GM21529 (cell line): ENCODE measurements around the gene IQSEC1.

Experiments
- ATAC-seq: cut with Tn5 transposase; IDR thresholded peaks from one replicate; pipeline ENCODE4 v1.9.1; 2021; ENCODE audit not compliant: unreplicated experiment

Gene IQSEC1

DNA sequence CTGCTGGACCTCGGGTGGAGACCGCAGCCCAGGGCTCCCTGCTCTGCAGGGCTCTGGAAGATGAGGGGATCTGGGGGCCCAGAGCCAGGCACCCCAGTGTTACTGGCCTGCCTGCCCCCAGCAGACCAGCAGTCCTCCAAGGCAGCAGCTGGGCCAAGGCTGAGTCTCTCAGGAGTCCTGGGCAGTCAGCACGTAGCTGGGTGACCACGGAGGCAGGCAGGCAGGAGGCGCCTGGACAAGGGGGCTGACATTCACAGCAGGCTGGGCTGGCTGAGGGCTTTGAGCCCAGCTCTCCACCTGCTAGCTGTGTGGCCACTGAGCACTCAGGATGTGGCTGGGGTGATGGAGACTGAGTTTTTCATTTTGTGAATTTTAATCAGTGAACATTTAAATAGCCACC is 67.9 kb downstream of the IQSEC1 start:
- ATAC-seq, result no peak

- ATAC-seq, result no peak
These were observed 68.9 kb downstream of the IQSEC1 start for GRCh38 chr3:13004376-13004775.

GRCh38 chr3:13003608-13004007 is 69.6 kb downstream of the IQSEC1 start:
- no peak for ATAC-seq

DNA sequence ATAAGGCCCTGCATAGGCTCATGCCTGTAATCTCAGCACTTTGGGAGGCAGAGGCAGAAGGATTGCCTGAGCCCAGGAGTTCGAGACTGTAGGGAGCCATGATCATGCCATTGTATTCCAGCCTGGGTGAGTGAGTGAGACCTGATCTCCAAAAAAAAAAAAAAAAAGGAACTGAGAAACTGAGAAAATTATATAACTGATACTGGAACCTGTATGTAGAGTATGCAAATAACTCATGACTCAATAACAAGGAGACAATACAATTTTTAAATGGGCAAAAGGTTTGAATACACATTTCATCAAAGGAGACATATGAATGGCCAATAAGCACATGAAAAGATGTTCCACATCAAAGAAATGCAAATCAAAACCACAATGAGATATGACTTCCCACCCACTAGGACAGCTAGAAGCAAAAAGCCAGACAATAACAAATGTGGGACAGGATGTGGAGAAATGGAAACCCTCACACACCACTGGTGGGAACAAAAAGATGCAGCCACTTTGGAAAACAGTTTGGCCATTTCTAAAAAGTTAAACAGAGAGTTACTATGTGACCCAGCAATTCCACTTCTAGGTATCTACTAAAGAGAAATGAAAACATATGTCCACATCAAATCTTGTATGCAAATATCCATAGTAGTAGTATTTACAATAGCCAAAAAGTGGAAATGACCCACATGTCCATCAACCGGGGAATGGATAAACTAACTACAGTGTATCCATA is 70.7 kb downstream of the IQSEC1 start:
- peak; percentile 78 for ATAC-seq

DNA sequence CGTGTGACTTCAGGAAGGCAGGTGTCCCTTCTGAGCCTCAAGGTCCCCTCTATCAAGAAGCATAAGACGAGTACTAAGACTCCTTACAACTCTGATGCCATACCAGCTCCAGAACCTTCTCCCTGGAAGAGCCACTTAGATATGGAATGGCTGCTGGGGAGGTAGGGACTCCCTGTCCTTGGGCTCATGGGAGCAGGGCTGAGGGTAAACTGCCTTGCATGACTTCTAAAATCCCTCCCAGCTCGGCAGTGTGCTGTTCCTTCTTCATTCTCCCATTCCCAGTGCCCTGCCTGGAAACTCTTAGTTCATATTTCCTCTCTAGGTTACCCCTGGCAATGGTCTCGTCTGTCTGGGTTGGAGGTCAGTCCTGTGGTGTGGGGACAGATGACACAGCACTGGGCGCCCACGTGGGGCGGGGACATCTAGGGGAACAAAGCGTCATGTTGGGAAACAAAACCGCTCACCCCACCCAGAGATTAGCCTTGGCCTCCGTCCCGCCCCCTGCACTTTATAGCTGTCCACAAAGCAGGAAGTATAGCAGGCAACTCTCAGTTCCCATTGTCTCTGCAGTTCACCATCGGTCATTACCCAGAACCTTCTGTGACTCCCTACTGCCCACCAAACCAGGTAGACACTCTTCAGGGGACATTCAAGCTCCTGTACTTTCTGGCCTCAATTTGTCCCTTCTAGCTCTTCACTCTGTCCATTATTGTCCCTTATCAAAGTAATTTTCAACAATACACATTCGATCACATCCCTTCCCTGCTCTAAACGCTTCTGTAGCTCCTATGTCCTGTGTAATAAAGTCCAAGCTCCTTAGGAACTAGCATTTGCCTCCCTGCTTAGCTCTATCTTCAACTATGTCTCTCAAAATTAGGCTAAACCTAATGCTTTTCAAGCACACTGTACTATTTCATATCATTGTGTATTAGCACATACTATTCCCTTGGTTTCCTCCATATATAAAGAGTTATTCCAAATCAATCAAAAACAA is 73.8 kb downstream of the IQSEC1 start:
- peak; percentile 37 for ATAC-seq

- no peak for ATAC-seq
These were observed 74.6 kb downstream of the IQSEC1 start for GRCh38 chr3:12998648-12999047.

- ATAC-seq, result no peak
These were observed 75.8 kb downstream of the IQSEC1 start for GRCh38 chr3:12997387-12997786.

- ATAC-seq, result no peak
These were observed 77.1 kb downstream of the IQSEC1 start for GRCh38 chr3:12996181-12996506.

DNA sequence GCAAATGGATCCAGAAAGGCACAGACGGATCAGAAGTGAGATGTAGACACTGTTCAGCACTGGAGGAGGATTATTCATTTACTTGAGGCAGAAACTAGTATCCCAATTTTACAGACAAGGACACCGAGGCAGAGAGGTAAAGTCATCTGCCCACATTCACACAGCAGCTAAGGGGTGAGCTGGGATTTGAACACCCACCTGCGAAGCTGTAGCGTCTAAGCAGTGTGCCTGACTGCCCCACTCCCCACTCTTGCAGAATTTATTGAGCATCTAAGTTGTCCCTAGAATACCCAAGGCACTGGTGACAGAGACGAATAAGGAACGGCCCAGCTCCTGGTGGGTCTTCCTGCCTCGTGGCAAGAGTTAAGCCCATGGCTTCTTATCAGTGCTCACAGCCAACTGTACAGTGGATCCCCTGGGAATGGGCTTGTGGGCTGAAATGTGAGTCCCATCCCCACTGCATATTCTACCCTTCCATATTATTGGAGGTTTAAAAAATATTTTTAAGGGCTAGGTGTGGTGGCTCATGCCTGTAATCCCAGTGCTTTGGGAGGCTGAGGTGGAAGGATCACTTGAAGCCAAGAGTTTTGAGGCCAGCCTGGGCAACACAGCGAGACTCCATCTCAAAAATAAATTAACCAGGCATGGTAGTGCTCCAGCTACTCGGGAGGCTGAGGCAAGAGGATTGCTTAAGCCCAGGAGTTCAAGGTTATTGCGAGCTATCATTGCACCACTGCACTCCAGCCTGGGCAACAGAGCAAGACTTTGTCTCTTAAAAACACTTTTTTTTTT is 77.6 kb downstream of the IQSEC1 start:
- no peak for ATAC-seq

DNA sequence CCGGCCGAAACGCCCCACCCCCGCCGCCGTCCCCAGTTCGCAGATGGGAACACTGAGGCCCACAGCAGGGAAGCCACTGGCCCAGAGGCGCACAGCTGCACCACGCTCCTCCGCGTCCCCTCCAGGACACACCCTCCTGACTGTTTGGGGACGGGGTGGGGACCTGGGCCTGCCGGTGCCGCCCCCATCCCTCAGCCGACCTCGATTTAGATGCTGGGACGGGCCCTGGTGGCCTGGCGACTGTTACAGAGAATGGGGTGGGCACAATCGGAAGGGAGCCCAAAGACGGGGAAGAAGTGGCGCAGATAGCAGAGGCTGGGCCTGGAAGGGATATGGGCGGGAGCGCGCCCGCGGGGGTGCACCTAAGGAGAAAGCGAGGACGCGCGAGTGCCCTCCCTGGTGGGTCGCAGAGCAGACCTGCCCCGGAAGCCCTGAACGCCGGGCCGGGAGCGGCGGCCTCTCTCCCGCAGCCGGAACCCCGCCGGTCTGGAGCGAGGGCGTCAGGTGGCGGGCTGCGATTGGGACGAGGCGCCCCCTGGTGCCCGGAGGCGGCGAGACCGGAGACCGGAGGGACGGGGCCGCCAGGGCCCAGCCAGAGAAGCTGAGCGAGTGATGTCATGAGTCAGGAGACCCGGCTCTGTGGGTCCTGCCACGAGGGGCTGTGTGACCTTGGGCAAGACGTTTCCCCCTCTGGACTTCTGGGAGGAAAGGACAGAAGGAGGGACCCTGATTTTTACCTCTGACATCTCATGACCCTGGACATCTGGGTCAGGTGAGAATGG is 78.4 kb downstream of the IQSEC1 start:
- ATAC-seq, result peak; percentile 71

DNA sequence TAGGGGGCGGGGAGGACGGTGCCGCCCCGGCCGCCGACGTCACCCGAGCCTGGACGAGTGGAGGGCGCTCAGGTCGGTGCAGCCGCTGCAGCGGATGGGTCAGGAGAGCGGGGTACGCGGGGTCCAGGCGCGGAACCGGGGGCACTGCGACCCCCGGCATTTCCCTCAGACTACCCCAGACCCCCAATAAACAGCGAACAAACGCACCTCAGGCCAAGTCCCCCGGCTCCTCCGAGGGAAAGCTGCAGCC is 78.9 kb downstream of the IQSEC1 start:
- peak; percentile 24 for ATAC-seq

DNA sequence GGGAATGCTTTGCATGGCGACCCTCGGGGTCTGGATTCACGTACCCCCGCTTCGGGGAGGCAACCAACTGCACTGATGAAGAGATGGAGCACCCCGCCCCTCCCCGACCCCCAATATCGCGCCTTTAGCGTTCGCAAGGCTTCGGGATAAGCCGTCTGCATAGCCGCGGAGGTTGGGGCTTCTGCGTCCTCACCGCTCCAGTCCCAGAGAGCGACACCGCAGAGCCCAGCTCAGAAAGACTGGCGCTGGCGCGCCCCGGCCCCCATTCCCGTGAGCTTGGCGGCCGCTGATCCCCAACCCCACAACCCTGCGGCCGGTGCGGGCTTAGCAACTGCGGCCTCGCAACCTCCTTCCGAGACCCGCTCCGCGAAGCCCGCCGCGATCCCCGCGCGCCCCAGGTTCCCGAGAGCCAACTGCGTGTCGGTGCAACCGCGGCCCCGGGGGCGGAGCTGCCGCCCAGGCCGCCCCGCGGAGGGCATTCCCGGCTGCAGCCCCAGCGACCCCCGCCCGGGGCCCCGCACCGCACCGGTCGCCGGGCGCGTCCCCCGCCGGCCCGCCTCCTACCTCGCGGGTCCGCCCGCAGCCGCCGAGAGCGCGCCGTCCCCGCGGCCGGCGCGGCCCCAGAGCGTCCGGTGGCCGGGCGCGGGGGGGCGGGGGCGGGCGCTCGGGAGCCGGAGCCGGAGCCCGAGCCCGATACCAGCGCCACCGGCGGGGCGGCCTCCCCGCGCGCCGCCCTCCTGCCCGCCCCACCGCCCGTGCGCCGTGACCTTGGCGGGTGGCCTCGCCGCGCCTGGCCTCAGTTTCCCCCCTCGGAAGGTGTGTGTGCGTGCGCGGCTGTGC is 79.5 kb downstream of the IQSEC1 start:
- ATAC-seq, result peak; percentile 14

DNA sequence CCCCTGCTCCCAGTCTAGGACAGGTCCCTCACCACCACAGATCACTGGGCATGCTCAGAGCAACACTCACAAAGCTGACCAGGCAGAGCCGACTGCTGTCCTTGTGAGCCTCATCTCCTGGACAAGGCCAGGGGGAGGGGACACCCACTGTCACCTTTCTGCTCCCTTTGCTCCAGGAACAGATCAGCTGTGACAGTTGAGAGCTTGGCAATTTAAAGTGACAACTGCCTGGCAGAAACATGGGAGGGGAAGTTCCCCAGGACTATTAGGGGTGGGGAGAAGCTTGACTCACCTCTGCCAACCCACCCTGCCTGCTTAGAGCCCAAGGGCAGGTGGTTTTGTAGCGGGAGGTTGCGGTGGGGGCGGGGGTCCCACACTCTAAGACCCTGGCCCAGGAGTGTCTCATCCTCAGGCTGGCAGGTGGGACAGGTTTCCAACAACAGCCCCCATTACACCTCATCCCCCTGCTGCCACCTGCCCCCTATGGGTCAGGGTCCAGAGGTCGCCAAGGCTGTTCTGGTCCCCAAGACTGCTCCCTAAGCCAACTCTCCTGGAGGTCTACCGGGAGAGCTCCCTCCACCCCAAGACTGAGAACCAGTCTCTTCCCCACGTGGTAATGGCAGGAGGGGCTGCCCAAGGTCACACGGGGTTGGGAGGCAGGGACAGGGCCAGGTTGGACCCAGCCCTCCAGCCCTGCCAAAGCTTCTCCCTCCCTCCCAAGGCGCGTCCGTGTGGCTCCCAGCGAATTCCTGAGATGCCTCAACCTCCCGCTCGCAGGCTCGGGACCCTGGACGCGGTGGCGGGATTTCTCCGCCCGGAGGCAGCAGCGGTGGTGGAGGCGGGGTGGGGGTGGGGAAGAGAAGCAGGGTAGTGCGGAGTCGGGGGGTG is 80.4 kb downstream of the IQSEC1 start:
- no peak for ATAC-seq

DNA sequence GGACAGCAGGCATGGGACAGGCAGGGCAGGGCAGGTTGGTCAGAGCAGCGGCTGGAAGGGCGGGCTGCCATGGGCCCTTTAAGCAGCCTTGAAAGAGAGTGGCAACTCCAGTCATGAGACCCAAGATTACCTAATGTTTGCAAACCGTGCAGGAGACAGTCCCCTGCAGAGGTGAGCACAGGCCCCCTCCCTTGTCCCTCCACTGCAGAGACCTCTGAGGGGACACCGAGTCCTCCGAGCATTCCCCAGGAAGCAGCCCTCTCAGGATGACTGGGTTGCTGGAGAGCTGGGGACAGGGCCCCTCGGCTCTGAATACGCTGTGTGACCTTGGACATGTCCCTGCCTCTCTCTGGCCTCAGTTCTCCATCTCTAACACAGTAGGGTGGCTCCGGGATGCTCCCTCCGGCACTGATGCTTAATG is 81.4 kb downstream of the IQSEC1 start:
- ATAC-seq, result no peak

DNA sequence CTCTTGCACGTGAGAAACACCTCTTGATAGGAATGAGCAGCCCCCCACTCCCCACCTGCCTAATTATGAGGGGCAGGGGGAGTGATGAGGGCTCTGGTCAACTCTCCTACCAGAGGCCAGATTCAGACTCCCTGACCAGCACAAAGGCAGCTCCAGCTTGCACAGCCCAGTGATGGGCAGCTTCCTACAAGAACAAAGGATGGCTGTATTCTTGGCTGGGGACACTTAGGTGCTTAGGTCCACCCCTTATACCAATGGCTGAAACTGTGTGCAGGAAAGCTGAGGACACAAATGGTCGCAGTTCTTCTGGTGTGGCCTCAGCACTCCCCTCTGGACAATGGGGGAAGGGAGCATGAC is 81.8 kb downstream of the IQSEC1 start:
- no peak for ATAC-seq

DNA sequence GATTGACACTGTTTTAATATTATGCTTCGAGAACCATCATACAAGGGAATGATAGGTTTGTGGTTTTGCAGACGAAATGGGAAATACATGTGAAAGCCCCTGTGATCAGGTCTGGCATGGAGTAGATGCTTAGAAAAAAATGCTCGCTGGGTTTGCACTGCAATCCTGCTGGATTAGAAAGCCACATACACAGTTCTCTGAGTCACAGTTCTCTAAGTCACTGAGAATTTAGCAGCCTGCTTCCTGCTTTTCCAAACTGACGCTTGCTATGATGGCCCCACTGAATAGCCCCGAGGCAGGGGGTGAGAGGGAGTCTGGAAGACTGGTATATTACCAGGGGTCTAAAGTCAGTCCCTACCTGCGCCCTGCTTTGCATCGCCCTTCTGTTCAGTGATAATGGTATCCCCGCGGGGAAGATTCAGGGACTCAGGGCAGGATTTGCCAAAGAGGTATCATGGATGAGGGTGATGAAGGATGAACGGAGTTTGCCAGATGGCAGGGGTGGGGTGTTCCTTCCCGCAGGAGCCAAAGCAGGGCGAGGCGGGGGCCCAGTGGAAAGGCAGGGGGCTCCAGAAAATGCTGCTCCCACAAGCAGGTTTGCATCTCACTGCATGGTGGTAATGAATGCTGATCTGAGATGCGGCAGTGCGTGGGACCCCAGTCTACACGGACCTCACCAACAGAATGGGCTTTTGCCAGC is 82.3 kb downstream of the IQSEC1 start:
- ATAC-seq, result no peak

DNA sequence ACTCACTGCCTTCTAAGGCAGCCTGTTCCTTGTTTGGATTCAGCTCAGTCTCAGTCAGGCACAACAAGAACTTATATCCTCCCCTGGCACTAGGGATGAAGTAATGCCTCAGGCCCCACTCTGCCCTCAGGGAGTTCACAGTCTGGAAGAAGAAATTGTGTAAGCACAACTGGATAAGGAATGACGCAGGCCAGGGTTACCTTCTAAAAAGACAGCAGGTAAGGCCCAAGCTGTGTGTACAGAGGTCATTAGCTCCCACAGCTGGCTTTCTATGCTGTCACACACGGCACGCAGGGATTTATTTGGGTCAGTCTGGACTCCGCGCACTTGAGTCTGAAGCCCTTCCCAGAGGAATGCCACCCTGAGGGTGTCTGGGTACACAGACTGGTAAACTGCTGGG is 82.9 kb downstream of the IQSEC1 start:
- ATAC-seq, result no peak

GRCh38 chr3:12988728-12989454 is 84.3 kb downstream of the IQSEC1 start:
- ATAC-seq, result no peak
